ENCODE results near the gene DTNBP1. TPM values are rescaled to one million over a fixed set of nuclear protein-coding genes. Genes with fewer than 3 reads are reported as not detected.

Gene DTNBP1
- total RNA-seq, 1 donor from 2014 or later: 5.6 TPM

DNA sequence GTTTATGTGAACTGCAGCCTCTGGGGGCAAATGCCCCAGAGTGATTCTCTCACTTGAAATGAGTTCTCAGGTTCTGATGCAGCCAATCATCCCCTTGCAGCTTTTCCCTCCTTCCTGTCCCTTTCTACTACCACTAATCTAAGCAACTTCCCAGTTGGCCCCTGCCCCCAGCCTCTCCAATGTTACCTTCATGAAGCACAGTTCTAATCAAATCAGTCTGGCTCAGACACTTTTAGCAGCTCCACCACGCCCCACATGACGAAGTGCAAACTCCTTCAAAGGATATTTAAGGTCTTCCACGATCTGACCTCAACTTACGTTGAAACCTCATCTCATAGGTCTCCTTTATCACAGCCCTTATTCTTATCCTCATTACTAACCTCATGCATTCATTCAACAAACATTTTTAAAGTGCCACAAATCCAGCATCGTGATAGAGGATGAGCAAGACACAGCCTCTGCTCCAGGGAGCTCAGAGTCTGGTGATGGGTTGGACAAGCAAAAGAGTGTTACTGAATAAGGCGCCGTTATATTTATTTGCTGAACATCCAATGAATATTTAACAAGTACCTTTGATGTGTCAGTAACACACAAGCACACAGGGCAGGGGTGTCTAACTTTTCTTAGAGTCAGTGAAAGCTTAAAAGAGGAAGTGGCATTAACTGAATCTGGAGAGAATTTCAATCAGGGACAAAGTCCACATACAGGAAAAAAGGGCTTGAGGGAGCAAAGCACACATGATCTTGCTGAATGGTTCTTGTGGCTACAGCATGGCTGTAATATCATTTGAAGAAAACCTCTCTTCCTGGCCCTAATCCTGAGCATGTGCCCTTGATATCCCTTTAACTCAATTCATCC lies 20.4 kb upstream of the DTNBP1 start:
- intact Hi-C loops (cut with DNase I): no loop called here
- no peak overlapping the region for H3K4me3 ChIP-seq
- no peaks in the 10 kb centered on the region for H3K4me1 ChIP-seq
- TF ChIP-seq, protein P1, sequence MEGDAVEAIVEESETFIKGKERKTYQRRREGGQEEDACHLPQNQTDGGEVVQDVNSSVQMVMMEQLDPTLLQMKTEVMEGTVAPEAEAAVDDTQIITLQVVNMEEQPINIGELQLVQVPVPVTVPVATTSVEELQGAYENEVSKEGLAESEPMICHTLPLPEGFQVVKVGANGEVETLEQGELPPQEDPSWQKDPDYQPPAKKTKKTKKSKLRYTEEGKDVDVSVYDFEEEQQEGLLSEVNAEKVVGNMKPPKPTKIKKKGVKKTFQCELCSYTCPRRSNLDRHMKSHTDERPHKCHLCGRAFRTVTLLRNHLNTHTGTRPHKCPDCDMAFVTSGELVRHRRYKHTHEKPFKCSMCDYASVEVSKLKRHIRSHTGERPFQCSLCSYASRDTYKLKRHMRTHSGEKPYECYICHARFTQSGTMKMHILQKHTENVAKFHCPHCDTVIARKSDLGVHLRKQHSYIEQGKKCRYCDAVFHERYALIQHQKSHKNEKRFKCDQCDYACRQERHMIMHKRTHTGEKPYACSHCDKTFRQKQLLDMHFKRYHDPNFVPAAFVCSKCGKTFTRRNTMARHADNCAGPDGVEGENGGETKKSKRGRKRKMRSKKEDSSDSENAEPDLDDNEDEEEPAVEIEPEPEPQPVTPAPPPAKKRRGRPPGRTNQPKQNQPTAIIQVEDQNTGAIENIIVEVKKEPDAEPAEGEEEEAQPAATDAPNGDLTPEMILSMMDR (IDR thresholded peaks at IDR 0.05): no peak
- no peaks in the 10 kb centered on the region for H3K9me3 ChIP-seq
- H3K27ac ChIP-seq: no peak overlapping the region
- no peak for DNase-seq (ENCODE audit: low spot score in 2 of 2)
- H3K27me3 ChIP-seq: no peaks in the 10 kb centered on the region
- no peaks in the 10 kb centered on the region for H3K36me3 ChIP-seq

DNA sequence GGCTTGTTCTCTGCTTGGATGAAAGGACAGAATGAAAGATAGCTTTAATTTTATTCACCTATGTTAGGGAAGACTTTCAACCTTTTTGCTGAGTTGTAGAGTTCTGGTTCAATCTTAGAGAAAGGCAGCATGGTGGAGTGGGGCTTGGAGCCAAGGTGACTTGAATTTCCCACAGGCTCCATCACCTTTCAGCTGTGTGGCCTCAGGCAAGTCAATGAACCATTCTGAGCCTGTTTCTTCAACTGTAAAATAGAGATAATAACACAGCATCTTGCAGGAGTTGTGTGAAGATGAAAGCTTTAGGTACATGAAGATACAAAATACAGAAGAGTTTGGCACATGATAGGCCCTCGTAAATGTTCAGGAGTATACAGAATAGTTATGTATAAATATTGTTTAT lies 19.1 kb upstream of the DTNBP1 start:
- H3K36me3 ChIP-seq: no peaks in the 10 kb centered on the region
- H3K4me1 ChIP-seq: no peaks in the 10 kb centered on the region
- H3K27me3 ChIP-seq: no peaks in the 10 kb centered on the region
- H3K27ac ChIP-seq: no peak overlapping the region
- H3K9me3 ChIP-seq: no peaks in the 10 kb centered on the region
- intact Hi-C loops (cut with DNase I): no loop called here
- H3K4me3 ChIP-seq: no peak overlapping the region
- TF ChIP-seq, protein P1 (IDR thresholded peaks at IDR 0.05): no peak
- no peak for DNase-seq (ENCODE audit: low spot score in 2 of 2)

DNA sequence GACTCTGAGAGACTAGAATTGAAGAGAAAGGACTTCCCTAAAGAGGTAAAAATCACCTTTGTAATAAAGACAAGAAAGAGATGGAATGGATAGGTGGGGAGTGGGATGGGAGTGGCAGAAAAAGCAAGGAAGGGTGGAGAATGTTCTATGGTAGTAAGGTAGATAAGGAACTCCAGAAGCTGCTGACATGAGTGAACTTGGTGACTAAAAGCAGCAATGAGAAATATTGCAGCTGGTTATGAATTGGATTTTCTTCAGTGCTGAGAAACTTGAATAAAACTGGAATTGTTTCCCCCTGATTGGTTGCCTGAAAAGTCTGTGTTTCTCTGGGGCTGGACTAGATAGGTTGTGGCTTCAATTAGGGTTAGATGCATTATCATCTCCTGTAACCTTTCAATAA lies 15.7 kb upstream of the DTNBP1 start:
- no peak for DNase-seq (ENCODE audit: low spot score in 2 of 2)
- H3K4me3 ChIP-seq: no peak overlapping the region
- no peak overlapping the region for H3K27ac ChIP-seq
- no peaks in the 10 kb centered on the region for H3K27me3 ChIP-seq
- no peaks in the 10 kb centered on the region for H3K36me3 ChIP-seq
- intact Hi-C loops (cut with DNase I): no loop called here
- H3K9me3 ChIP-seq: no peaks in the 10 kb centered on the region
- H3K4me1 ChIP-seq: no peaks in the 10 kb centered on the region
- TF ChIP-seq, protein P1 (IDR thresholded peaks at IDR 0.05): no peak

DNA sequence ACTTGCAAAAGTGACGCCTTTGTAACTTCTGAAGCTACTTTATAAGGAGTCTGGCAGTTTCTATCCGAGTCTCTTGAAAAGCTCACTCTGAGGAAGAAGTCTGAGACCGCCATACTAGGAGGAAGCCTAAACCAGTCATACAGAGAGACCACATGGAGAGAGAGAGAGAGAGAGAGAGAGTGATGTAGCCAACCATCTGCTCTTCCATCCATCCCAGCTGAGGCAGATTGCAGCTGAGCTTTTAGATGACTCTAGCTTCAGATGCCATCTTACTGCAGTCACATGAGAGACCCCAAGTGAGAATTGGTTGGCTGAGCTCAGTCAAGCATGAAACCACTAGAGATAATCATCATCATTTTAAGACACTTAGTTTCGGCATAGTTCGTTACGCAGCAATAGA lies 15.0 kb upstream of the DTNBP1 start:
- intact Hi-C loops (cut with DNase I): no loop called here
- Histone ChIP-seq H3K27me3 (no peaks in the 10 kb centered on the region), H3K9me3 (no peaks in the 10 kb centered on the region), H3K4me1 (no peaks in the 10 kb centered on the region), H3K27ac (no peak overlapping the region), H3K36me3 (no peaks in the 10 kb centered on the region), H3K4me3 (no peak overlapping the region)
- no peak for DNase-seq (ENCODE audit: low spot score in 2 of 2)
- TF ChIP-seq, protein P1 (IDR thresholded peaks at IDR 0.05): no peak

DNA sequence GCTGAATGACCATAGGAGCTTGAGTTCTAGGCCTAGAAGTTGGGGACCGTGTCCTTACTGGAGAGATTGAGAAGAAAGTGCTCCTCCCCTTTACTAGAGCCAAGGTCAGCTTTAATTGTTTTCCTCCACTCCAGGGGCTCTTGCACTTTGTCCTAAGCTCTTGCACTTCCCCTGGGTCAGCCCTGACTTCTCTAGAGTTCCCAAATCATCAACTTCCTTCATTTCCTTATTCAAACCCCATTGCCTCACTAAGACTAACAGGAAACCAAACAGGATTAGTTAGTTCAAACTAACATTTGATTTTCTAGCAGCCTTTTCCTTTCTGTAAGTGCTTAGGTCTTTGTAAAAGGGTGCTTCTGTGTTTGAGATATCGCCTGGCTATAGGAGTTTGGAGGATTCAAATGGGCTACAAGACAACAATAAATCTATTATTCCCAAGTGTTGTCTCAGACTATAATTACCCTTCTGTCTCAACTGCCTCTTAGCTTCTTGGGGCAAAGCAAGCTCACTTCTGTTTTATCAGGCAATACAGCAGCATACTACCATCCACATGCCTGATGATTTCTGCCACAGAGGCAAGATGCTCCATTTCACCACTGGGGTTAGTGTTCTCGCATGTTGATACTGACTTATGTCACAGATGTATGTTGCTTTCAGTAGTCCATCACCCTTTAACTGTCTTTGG lies 12.8 kb upstream of the DTNBP1 start:
- intact Hi-C loops (cut with DNase I): no loop called here
- H3K36me3 ChIP-seq: no peaks in the 10 kb centered on the region
- no peak overlapping the region for H3K4me3 ChIP-seq
- no peaks in the 10 kb centered on the region for H3K4me1 ChIP-seq
- DNase-seq (ENCODE audit: low spot score in 2 of 2): no peak
- no peaks in the 10 kb centered on the region for H3K9me3 ChIP-seq
- TF ChIP-seq, protein P1 (IDR thresholded peaks at IDR 0.05): no peak
- no peak overlapping the region for H3K27ac ChIP-seq
- no peaks in the 10 kb centered on the region for H3K27me3 ChIP-seq

Measured in ascending aorta (tissue), 2 donors.